ENCODE data around the gene ZNF211.

GRCh38 chr19:57643734-57644133, 10.8 kb downstream of the ZNF211 start:
- TF ChIP-seq, protein P1, sequence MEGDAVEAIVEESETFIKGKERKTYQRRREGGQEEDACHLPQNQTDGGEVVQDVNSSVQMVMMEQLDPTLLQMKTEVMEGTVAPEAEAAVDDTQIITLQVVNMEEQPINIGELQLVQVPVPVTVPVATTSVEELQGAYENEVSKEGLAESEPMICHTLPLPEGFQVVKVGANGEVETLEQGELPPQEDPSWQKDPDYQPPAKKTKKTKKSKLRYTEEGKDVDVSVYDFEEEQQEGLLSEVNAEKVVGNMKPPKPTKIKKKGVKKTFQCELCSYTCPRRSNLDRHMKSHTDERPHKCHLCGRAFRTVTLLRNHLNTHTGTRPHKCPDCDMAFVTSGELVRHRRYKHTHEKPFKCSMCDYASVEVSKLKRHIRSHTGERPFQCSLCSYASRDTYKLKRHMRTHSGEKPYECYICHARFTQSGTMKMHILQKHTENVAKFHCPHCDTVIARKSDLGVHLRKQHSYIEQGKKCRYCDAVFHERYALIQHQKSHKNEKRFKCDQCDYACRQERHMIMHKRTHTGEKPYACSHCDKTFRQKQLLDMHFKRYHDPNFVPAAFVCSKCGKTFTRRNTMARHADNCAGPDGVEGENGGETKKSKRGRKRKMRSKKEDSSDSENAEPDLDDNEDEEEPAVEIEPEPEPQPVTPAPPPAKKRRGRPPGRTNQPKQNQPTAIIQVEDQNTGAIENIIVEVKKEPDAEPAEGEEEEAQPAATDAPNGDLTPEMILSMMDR (optimal IDR thresholded peaks at IDR 0.05 in 1 of 3, IDR thresholded peaks at IDR 0.05 in 1 of 3, conservative IDR thresholded peaks at IDR 0.05 in 1 of 3; ENCODE audit: extremely low read depth in 1 of 3, insufficient read depth in 2 of 3, low read length in 3 of 3) = no peak
- TF ChIP-seq EZH2 (IDR thresholded peaks at IDR 0.05; ENCODE audit: low read length) = no peak
